ENCODE measurements around the gene NVL. TPM values are rescaled to one million over a fixed set of nuclear protein-coding genes. Genes with fewer than 3 reads are reported as not detected.

Gene NVL
- total and polyA plus RNA-seq, 2 of the 8 experiments (the other 6 are each of a cell fraction or from before 2014, with no cell fraction given): 22.7 to 45.8 TPM

GRCh38 chr1:224358237-224358636, 28.3 kb upstream of the NVL start (continued):
- TF ChIP-seq USF2 (IDR thresholded peaks at IDR 0.05; ENCODE audit: low read length): no peak
- no peak for TF ChIP-seq KDM5A (IDR thresholded peaks at IDR 0.05; ENCODE audit: low read length)

All from H1 (cell line).